Skeletal muscle tissue (tissue), 4 donors: ENCODE results near the gene DNAJB13. TPM values are rescaled to one million over a fixed set of nuclear protein-coding genes. Genes with fewer than 3 reads are reported as not detected.

Experiments
- H3K27ac ChIP-seq: one replicate; pipeline ENCODE4 v1.7.0; 2013; ENCODE audit warnings: mild to moderate bottlenecking, low read depth, low read length, inconsistent platforms
- H3K27me3 ChIP-seq, 3 donors: one replicate each; pipeline ENCODE4 v1.7.0; 2013; ENCODE audit warnings: low read length in 3 of 3; ENCODE audit not compliant: control insufficient read depth in 3 of 3, insufficient read depth in 3 of 3
- H3K36me3 ChIP-seq, 3 donors: one replicate each; pipeline ENCODE4 v1.7.0; 2013; ENCODE audit warnings: low read length in 3 of 3; ENCODE audit not compliant: control insufficient read depth in 3 of 3, insufficient read depth in 3 of 3
- H3K4me1 ChIP-seq, 3 donors: one replicate each; pipeline ENCODE4 v1.7.0; 2013; ENCODE audit warnings: low read length in 3 of 3, mild to moderate bottlenecking in 3 of 3; ENCODE audit not compliant: control insufficient read depth in 3 of 3, insufficient read depth in 3 of 3
- H3K4me3 ChIP-seq, 3 donors: one replicate each; pipeline ENCODE4 v1.7.0; 2013; ENCODE audit warnings: low read length in 3 of 3
- H3K9ac ChIP-seq, 3 donors: one replicate each; pipeline ENCODE4 v1.7.0; 2013; ENCODE audit warnings: low read length in 3 of 3, mild to moderate bottlenecking in 3 of 3, moderate library complexity in 2 of 3, low read depth in 1 of 3
- H3K9me3 ChIP-seq, 3 donors: one replicate each; pipeline ENCODE4 v1.7.0; 2013; ENCODE audit warnings: low read length in 3 of 3; ENCODE audit not compliant: control insufficient read depth in 3 of 3
- total RNA-seq: library from RNA; depleted of rRNA; stranded (reverse); fragments of >200 nt; gene quantifications from one replicate; pipeline ENCODE4 v1.2.3, GENCODE V29; 2014
- donor health status: Osteomylitis.

Gene DNAJB13
- total RNA-seq, 1 donor from 2014 or later, result not detected

- Histone ChIP-seq H3K36me3 (peaks cover 9 to 14% (median 10%) of the 10 kb centered on the region in 3 donors), H3K27ac (no peak overlapping the region), H3K9ac (no peak overlapping the region), H3K4me3 (no peak overlapping the region), H3K27me3 (no peaks in the 10 kb centered on the region), H3K9me3 (no peaks in the 10 kb centered on the region), H3K4me1 (peaks cover 0 to 4% (median 4%) of the 10 kb centered on the region in 3 donors)
Observed at GRCh38 chr11:73996161-73996747, 45.4 kb downstream of the DNAJB13 start.

GRCh38 chr11:73997120-73997770 is 46.4 kb downstream of the DNAJB13 start:
- H3K9ac ChIP-seq, result no peak overlapping the region
- no peaks in the 10 kb centered on the region for H3K9me3 ChIP-seq
- H3K27me3 ChIP-seq, result no peaks in the 10 kb centered on the region
- peaks cover 3 to 9% (median 6%) of the 10 kb centered on the region in 3 donors for H3K4me1 ChIP-seq
- H3K36me3 ChIP-seq, result peaks cover 13 to 24% (median 19%) of the 10 kb centered on the region in 3 donors
- H3K4me3 ChIP-seq, result no peak overlapping the region
- no peak overlapping the region for H3K27ac ChIP-seq

GRCh38 chr11:73998846-73999575 is 48.2 kb downstream of the DNAJB13 start:
- no peaks in the 10 kb centered on the region for H3K27me3 ChIP-seq
- no peak overlapping the region for H3K27ac ChIP-seq
- no peak overlapping the region for H3K4me3 ChIP-seq
- H3K36me3 ChIP-seq, result peaks cover 30 to 41% (median 36%) of the 10 kb centered on the region in 3 donors
- H3K4me1 ChIP-seq, result peaks cover 7 to 25% (median 10%) of the 10 kb centered on the region in 3 donors
- H3K9ac ChIP-seq, result no peak overlapping the region
- no peaks in the 10 kb centered on the region for H3K9me3 ChIP-seq

- H3K9ac ChIP-seq, result no peak overlapping the region
- no peak overlapping the region for H3K27ac ChIP-seq
- peaks cover 37 to 48% (median 43%) of the 10 kb centered on the region in 3 donors for H3K36me3 ChIP-seq
Observed at GRCh38 chr11:73999581-74000306, 48.9 kb downstream of the DNAJB13 start.

GRCh38 chr11:74000307-74001133 is 49.7 kb downstream of the DNAJB13 start:
- Histone ChIP-seq H3K4me1 (peaks cover 15 to 39% (median 22%) of the 10 kb centered on the region in 3 donors), H3K27me3 (no peaks in the 10 kb centered on the region), H3K27ac (no peak overlapping the region), H3K36me3 (peaks cover 45 to 56% (median 51%) of the 10 kb centered on the region in 3 donors), H3K4me3 (no peak overlapping the region), H3K9ac (no peak overlapping the region), H3K9me3 (no peaks in the 10 kb centered on the region)

More at GRCh38 chr11:73999581-74000306, 48.9 kb downstream of the DNAJB13 start:
- H3K4me3 ChIP-seq, result no peak overlapping the region
- H3K9me3 ChIP-seq, result no peaks in the 10 kb centered on the region
- H3K27me3 ChIP-seq, result no peaks in the 10 kb centered on the region
- peaks cover 8 to 31% (median 14%) of the 10 kb centered on the region in 3 donors for H3K4me1 ChIP-seq

GRCh38 chr11:74001822-74002286 is 51.0 kb downstream of the DNAJB13 start:
- Histone ChIP-seq H3K4me1 (peaks cover 28 to 53% (median 35%) of the 10 kb centered on the region in 3 donors), H3K9me3 (no peaks in the 10 kb centered on the region), H3K27ac (no peak overlapping the region), H3K27me3 (no peaks in the 10 kb centered on the region), H3K4me3 (no peak overlapping the region), H3K36me3 (peaks cover 58 to 69% (median 64%) of the 10 kb centered on the region in 3 donors), H3K9ac (peak overlapping the region in 1 of 3 donors; percentile 26)

- Histone ChIP-seq H3K4me1 (peaks cover 33 to 62% (median 39%) of the 10 kb centered on the region in 3 donors), H3K9ac (no peak overlapping the region), H3K27me3 (no peaks in the 10 kb centered on the region), H3K27ac (no peak overlapping the region), H3K36me3 (peaks cover 61 to 73% (median 73%) of the 10 kb centered on the region in 3 donors), H3K4me3 (no peak overlapping the region), H3K9me3 (no peaks in the 10 kb centered on the region)
Observed at GRCh38 chr11:74002832-74003231, 52.0 kb downstream of the DNAJB13 start.

- Histone ChIP-seq H3K4me3 (peak overlapping the region in 1 of 3 donors; percentile 13), H3K4me1 (peaks cover 35 to 70% (median 40%) of the 10 kb centered on the region in 3 donors), H3K9ac (peak overlapping the region in 1 of 3 donors; percentile 25), H3K9me3 (no peaks in the 10 kb centered on the region), H3K36me3 (peaks cover 61 to 73% (median 73%) of the 10 kb centered on the region in 3 donors), H3K27ac (no peak overlapping the region), H3K27me3 (no peaks in the 10 kb centered on the region)
Observed at GRCh38 chr11:74004046-74004695, 53.3 kb downstream of the DNAJB13 start.
